ENCODE results near the gene CEACAM7.

DNA sequence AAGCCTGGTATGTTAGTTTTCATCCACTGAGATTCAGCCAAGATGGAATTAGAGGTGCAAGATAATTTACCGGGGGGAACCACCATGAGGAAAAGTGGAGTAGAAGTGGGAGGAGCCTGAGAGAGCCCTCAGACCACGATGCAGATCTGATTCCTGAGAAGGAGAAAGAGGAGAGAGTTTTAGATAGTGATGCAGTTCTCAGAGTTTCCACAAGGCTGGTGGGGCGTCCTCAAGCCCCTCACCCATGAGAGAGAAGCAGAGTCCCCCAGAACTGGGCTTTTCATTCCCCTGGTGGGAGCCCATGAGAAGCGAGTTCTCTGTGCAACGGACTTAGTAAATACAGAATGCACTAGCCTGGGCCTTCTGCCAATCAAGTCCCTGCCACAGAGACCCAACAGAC, 38.4 kb upstream of the CEACAM7 start:
- TF ChIP-seq CTCF (IDR thresholded peaks at IDR 0.05) (no peak), POLR2A (IDR thresholded peaks at IDR 0.05) (no peak)
